Liver (tissue), 9 donors: ENCODE data around the gene ARFIP1. TPM values are rescaled to one million over a fixed set of nuclear protein-coding genes. Genes with fewer than 3 reads are reported as not detected.

Experiments
- DNase-seq: peaks from one replicate; pipeline ENCODE4 v3.0.0-alpha.2; 2017; ENCODE audit warnings: low spot score
- H3K27ac ChIP-seq, 2 donors: one replicate each; pipeline ENCODE4 v1.7.0; 2013; ENCODE audit warnings: inconsistent platforms in 2 of 2, low read length in 2 of 2, control low read depth in 1 of 2, low read depth in 1 of 2, mild to moderate bottlenecking in 1 of 2
- H3K27me3 ChIP-seq, 4 donors: one replicate each; pipeline versions ENCODE4 v1.6.1 to v1.7.0; 2013; ENCODE audit warnings: low read length in 3 of 4, inconsistent platforms in 1 of 4, mild to moderate bottlenecking in 1 of 4, moderate library complexity in 1 of 4; ENCODE audit not compliant: control insufficient read depth in 4 of 4, insufficient read depth in 4 of 4
- H3K36me3 ChIP-seq, 4 donors: one replicate each; pipeline versions ENCODE4 v1.6.1 to v1.7.0; 2013; ENCODE audit warnings: low read length in 3 of 4, mild to moderate bottlenecking in 3 of 4, low read depth in 1 of 4, moderate library complexity in 1 of 4; ENCODE audit not compliant: control insufficient read depth in 4 of 4, insufficient read depth in 3 of 4
- H3K4me1 ChIP-seq, 4 donors: one replicate each; pipeline versions ENCODE4 v1.6.1 to v1.7.0; 2013; ENCODE audit warnings: low read length in 3 of 4, mild to moderate bottlenecking in 3 of 4, moderate library complexity in 1 of 4; ENCODE audit not compliant: control insufficient read depth in 4 of 4, insufficient read depth in 4 of 4
- H3K4me3 ChIP-seq, 3 donors: one replicate each; pipeline versions ENCODE4 v1.6.1 to v1.7.0; 2013; ENCODE audit warnings: low read length in 3 of 3, control low read depth in 1 of 3, low read depth in 1 of 3, mild to moderate bottlenecking in 1 of 3
- H3K9ac ChIP-seq, 2 donors: one replicate each; pipeline ENCODE4 v1.7.0; 2013; ENCODE audit warnings: low read length in 2 of 2, mild to moderate bottlenecking in 2 of 2, moderate library complexity in 2 of 2, control low read depth in 1 of 2, low read depth in 1 of 2
- H3K9me3 ChIP-seq, 4 donors: one replicate each; pipeline versions ENCODE4 v1.6.1 to v1.7.0; 2013; ENCODE audit warnings: low read length in 3 of 4; ENCODE audit not compliant: control insufficient read depth in 4 of 4
- EGR1 ChIP-seq, 2 donors: IDR thresholded peaks; 2 replicates each; pipeline ENCODE4 v1.6.1; 2016 to 2018; ENCODE audit warnings: antibody characterized with exemption in 2 of 2, low read depth in 2 of 2
- GABPA ChIP-seq, 2 donors: IDR thresholded peaks in 1 of 2; conservative IDR thresholded peaks in 1 of 2; 2 replicates each; pipeline ENCODE4 v1.6.1; 2016; ENCODE audit warnings: antibody characterized with exemption in 2 of 2, mild to moderate bottlenecking in 1 of 2, moderate library complexity in 1 of 2
- HNF4A ChIP-seq, 2 donors: conservative IDR thresholded peaks; 2 replicates each; pipeline ENCODE4 v1.6.1; 2016; ENCODE audit warnings: antibody characterized with exemption in 2 of 2, mild to moderate bottlenecking in 2 of 2
- HNF4G ChIP-seq: IDR thresholded peaks from 2 replicates; pipeline ENCODE4 v1.6.1; 2016; ENCODE audit warnings: antibody characterized with exemption
- JUND ChIP-seq, 2 donors: IDR thresholded peaks; 2 replicates each; pipeline ENCODE4 v1.6.1; 2016; ENCODE audit warnings: antibody characterized with exemption in 2 of 2
- MAX ChIP-seq: IDR thresholded peaks from 2 replicates; pipeline ENCODE4 v1.6.1; 2016; ENCODE audit warnings: antibody characterized with exemption
- RAD21 ChIP-seq, 2 donors: IDR thresholded peaks; 2 replicates each; pipeline ENCODE4 v1.6.1; 2016; ENCODE audit warnings: antibody characterized with exemption in 2 of 2, mild to moderate bottlenecking in 2 of 2
- REST ChIP-seq: IDR thresholded peaks from 2 replicates; pipeline ENCODE4 v1.6.1; 2016; ENCODE audit warnings: antibody characterized with exemption, mild to moderate bottlenecking
- RXRA ChIP-seq, 2 donors: IDR thresholded peaks; 2 replicates each; pipeline ENCODE4 v1.6.1; 2017 to 2018; ENCODE audit warnings: antibody characterized with exemption in 2 of 2, mild to moderate bottlenecking in 1 of 2
- TAF1 ChIP-seq: conservative IDR thresholded peaks from 2 replicates; pipeline ENCODE4 v1.6.1; 2016; ENCODE audit warnings: antibody characterized with exemption, mild to moderate bottlenecking
- ZBTB33 ChIP-seq: IDR thresholded peaks from 2 replicates; pipeline ENCODE4 v1.6.1; 2016; ENCODE audit warnings: antibody characterized with exemption
- WGBS: extraction: QIAGEN DNeasy Blood & Tissue Kit; methylation state at CpG from one replicate; pipeline ENCODE4 v1.1.7; 2013; 5-methylcytosine and 5-hydroxymethylcytosine counted together
- polyA plus RNA-seq, 2 donors: library from polyadenylated mRNA; stranded (reverse) in 1 of 2; unstranded in 1 of 2; fragments of 200-250 nt in 1 of 2; fragments of >200 nt in 1 of 2; fragmentation: Nextera tagmentation in 1 of 2; extraction: Ambion mirVana in 1 of 2; gene quantifications; one replicate each; pipeline versions ENCODE4 v1.2.1 to v1.2.3, GENCODE V29; 2013 to 2015
- total RNA-seq, 2 donors: library from RNA; depleted of rRNA; stranded (reverse); fragments of >200 nt; gene quantifications; one replicate each; pipeline ENCODE4 v1.2.3, GENCODE V29; 2014
- donor health status: healthy.
- donor health status: healthy.
- donor health status: healthy.
- donor health status: healthy.
- donor health status: healthy.

Gene ARFIP1
- total and polyA plus RNA-seq, 4 donors, result 6.8 to 16.8 (median 14.9) TPM

- Histone ChIP-seq H3K9ac (no peak overlapping the region), H3K27me3 (no peaks in the 10 kb centered on the region), H3K36me3 (no peaks in the 10 kb centered on the region), H3K27ac (no peak overlapping the region), H3K4me1 (no peaks in the 10 kb centered on the region), H3K9me3 (no peaks in the 10 kb centered on the region), H3K4me3 (no peak overlapping the region)
- DNase-seq, result no peak
- TF ChIP-seq RAD21 (IDR thresholded peaks at IDR 0.05), result no peak
- TF ChIP-seq ZBTB33, result no peak
- 98% methylated on average over 2 of the region's 2 CpGs for WGBS
These were observed 40.3 kb downstream of the ARFIP1 start for GRCh38 chr4:152820073-152820472.

- Histone ChIP-seq H3K4me1 (no peaks in the 10 kb centered on the region), H3K36me3 (no peaks in the 10 kb centered on the region), H3K27me3 (no peaks in the 10 kb centered on the region), H3K27ac (no peak overlapping the region), H3K4me3 (no peak overlapping the region), H3K9ac (no peak overlapping the region), H3K9me3 (no peaks in the 10 kb centered on the region)
- no peak for DNase-seq
- TF ChIP-seq EGR1 (IDR thresholded peaks at IDR 0.05; ENCODE audit: low read depth in 2 of 2) (no peak), TAF1 (no peak), JUND (IDR thresholded peaks at IDR 0.05) (no peak), HNF4A (conservative IDR thresholded peaks at IDR 0.05) (no peak), ZBTB33 (no peak), HNF4G (no peak), REST (no peak), RXRA (IDR thresholded peaks at IDR 0.05) (no peak), GABPA (IDR thresholded peaks at IDR 0.05 in 1 of 2, conservative IDR thresholded peaks at IDR 0.05 in 1 of 2) (no peak), MAX (no peak), RAD21 (IDR thresholded peaks at IDR 0.05) (no peak)
- 97% methylated on average over 1 of the region's 1 CpG for WGBS
These were observed 42.6 kb downstream of the ARFIP1 start for GRCh38 chr4:152822323-152822722.
